Hematopoietic multipotent progenitor cell treated with erythropoietin and hydrocortisone succinate and interleukin-3 and kit ligand, for 15 days (in vitro differentiated cells): ENCODE data around the gene NIPAL1.

Experiments used
- DNase-seq: peaks from one replicate; pipeline ENCODE4 v3.0.0-alpha.2; 2015; ENCODE audit warnings: low spot score

NIPAL1 gene

DNA sequence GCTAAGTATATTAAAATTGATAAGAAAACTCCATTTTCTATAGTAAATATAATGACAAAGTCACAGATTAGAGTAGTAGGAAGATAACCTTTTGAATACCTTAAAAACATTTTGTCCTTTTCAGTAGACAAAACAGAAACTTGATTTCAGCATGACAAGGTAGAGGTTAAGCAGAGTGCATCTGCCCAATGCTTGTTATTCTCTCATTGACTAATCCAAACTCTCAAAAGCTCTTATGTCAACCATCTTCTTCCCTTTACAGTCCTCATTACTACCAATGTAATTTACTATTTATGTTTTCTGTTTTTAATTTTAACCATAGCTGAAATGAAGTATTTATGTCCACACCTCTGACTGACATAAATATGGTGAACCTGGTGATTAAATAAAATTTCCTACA lies 11.1 kb downstream of the NIPAL1 start:
- DNase-seq: no peak

GRCh38 chr4:48028696-48029095 lies 12.1 kb downstream of the NIPAL1 start:
- DNase-seq: no peak

DNA sequence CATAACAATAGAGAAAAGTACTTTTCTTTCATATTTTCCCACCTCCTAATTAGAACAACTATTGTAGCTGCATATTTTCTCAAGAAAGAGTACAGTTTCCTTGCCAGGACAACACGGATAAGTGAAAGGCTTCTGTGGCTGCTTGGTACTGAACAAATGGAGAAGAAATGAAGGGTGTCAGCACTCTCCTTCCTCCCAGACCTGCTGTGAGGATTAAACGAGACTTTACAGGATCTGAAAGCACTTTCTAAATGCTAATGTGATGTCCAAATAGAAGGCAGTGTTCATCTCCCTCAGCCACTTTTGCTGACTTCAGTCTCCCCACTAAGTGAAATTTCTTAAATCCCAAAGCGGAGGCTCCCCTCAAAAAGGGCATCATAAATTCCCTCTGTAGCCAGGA lies 13.9 kb downstream of the NIPAL1 start:
- DNase-seq: no peak

GRCh38 chr4:48031802-48032525 lies 15.4 kb downstream of the NIPAL1 start:
- no peak for DNase-seq

DNA sequence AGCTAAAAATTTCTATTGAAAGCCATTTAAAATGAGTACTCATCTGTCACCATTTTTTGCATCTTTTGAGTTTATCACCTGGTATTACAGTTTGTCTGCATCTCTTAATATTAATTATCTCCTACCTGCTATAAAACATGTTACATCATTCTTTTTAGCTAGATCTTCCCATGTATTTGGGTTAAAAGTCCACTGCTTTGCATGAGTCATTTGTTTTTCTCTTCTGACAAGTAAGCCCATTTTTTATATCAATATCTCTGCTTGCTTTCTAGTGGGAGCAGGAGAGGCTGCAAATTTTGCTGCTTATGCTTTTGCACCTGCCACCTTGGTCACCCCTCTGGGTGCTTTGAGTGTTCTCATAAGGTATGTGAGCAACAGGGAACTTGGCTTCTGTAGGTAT lies 16.1 kb downstream of the NIPAL1 start:
- no peak for DNase-seq

DNA sequence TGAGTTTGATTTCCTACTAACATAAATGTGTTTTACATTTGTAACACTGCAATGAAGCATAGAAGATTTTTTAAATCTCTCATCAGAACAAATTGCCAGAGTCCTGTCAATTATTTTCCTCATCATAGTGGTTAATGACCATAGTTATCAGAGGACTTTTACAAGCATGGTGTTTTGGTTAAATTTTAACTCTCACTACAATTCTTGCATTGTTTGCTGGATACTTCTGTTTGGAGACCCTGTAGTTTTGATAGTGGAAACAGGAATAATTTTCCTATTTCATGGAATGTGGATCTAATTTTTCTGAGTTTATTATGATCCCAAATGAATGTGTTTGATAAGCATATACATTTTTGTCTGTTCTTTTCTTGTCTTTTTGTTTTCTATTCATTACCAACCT lies 16.8 kb downstream of the NIPAL1 start:
- DNase-seq: no peak

DNA sequence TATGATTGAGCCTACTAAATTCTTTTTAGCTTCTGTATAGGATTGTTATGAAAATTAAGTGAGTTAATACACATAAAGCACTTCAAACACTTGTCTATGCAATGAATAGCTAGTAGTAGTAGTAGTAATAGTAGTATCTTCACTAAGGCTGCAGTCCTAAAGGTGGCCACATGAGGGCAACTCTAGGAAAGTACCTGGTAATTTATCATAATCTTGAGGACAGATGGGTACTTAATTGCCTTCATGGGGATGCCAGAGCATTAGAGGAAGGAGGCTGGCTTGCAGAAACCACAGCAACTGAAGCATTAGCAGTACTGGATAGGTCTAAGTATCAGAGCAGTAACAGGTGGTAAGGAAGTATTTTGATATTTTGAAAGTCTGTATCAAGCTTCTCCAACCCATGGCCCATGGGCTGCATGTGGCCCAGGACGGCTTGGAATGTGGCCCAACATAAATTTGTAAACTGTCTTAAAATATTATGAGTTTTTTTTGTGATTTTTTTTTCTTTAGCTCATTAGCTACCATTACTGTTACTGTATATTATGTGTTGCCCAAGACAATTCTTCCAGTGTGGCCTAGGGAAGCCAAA lies 17.3 kb downstream of the NIPAL1 start:
- DNase-seq: peak; percentile 18

GRCh38 chr4:48035952-48036351 lies 19.4 kb downstream of the NIPAL1 start:
- DNase-seq: no peak

DNA sequence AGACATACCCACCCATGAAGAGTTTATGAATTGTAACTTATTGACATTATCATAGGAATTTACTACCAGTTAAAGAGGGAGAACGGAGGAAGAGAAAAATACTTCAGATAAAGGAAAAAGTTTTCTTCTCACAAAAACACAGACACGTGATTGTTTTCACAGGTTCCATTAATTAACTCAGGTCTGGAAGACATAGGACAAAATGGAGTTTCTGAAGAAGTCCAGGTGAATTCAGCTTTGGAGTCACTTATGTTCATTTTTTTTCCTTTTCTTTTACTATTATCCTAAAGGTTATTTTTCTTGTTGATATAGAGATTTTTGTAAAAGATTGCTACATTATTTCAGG lies 20.5 kb downstream of the NIPAL1 start:
- no peak for DNase-seq

DNA sequence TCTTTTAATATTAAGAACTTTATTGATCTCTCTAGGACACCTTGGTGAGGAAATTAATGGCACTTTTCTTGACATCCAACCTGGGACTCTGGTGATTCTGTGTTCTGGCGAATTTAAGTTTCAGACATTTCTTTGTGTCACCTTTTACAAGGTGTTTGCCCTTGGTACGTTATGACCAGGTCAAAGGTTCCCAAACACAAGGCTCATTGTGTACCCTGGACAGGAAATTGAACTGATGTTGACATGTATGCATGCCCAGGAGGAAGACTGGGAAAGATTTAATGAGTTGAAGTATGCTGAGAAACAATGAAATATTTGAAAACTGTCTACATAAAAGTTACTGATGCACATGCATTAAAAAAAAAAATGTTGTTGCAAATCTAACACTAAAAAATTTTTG lies 22.1 kb downstream of the NIPAL1 start:
- DNase-seq: no peak

- no peak for DNase-seq
These were observed 23.0 kb downstream of the NIPAL1 start for GRCh38 chr4:48039561-48039960.

DNA sequence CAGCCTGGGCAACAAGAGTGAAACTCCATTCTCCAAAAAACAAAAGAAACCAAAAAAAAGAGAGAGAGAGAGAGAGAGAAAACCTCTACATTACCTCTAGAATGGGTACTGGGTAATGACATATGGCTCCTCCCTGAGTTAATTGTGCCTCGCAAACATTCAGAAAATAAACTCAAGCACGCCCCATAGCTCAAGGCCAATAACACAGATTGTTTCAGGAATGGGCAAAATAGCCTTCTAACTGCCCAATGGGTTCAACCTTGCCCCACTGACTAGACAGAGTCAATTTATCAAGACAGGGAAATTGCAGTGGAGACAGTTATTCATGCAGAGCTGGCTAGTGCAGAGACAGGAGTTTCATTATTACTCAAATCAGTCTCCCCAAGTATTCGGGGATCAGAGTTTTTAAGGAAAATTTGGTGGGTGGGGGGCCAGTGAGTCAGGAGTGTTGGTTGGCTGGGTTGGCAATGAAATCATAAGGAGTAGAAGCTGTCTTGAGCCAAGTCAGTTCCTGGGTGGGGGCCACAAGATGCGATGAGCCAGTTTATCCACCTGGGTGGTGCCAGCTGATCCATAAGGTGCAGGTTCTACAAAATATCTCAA lies 25.1 kb downstream of the NIPAL1 start:
- no peak for DNase-seq

- DNase-seq: no peak
These were observed 26.4 kb downstream of the NIPAL1 start for GRCh38 chr4:48042979-48043461.

- no peak for DNase-seq
These were observed 26.9 kb downstream of the NIPAL1 start for GRCh38 chr4:48043504-48043903.

- DNase-seq: no peak
These were observed 27.7 kb downstream of the NIPAL1 start for GRCh38 chr4:48044298-48044697.

DNA sequence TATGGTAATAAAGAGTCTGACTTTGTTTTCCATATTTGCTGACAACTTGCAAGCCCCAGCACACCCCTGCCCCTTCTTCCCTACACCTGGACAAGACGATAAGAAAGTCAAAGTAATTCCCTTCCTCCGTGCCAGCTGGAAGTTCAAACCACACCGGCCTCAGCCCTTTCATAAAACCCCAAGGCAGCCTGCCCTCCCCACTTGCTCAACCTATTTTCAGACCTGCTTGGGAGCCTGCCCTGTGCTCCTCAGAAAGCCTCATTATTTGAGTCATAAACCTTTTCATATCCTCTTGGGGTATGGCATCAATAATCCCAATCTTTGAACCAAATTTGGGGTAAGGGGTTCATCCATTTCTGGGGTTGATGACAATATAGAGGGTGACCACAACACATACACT lies 29.5 kb downstream of the NIPAL1 start:
- DNase-seq: no peak

DNA sequence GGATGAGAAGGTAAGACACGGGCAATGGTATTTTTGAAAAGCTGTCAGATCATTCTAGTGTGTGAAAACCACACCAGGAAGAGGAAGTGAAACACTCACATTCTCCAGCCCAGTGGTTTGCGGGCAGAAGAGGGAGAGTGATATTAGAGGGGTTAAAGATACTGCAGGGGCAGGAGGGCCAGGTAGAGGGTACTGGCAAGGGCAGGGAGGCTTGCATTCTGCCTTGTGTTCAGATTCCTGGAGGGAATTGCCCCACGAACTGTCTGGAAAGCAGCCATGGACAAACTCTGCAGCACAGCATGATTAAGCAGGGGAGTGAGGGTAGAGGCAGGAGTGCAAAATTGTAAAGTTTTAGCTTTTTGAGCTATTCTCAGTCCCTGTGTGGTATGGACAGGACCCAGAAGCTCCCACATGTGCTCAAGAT lies 30.9 kb downstream of the NIPAL1 start:
- no peak for DNase-seq

- DNase-seq: no peak
These were observed 31.3 kb downstream of the NIPAL1 start for GRCh38 chr4:48047896-48048295.

DNA sequence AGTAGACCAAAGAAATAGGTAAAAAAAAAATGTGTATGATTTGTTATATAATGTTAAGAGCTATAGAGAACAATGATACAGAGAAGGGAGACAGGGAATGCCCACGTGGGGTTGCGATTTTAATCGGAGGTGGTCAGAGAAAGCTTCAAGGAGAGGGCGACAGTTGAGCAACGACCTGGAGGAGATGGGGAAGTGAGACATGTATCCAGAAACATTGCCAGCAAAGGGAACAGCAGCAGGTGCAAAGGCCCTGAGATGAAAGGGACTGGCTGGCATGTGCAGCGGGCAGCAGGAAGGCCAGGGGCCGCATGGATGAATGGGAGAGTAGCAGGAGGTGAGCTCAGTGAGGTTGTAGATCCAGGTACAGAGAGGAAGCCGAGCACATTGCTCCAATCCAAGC lies 32.9 kb downstream of the NIPAL1 start:
- DNase-seq: no peak

DNA sequence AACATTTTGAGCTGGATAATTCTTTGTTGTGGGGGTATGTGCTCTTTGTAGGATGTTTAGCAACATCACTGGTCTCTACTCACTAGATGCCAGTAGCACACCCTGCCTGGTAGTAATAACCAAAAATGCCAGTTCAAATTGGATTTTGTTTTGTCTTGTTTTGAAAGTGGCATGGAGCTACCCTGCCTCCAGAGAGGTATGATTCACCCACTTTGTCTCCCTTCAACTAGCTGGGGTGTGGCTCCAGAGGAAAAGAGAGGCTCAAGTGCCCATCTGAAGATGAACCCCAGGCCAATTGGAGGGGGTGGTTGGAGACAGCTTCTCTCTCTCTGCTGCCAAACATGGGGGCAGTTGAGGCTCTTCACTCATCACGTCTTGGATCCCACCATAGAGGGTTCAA lies 34.5 kb downstream of the NIPAL1 start:
- no peak for DNase-seq

- no peak for DNase-seq
These were observed 42.3 kb downstream of the NIPAL1 start for GRCh38 chr4:48058617-48059530.

DNA sequence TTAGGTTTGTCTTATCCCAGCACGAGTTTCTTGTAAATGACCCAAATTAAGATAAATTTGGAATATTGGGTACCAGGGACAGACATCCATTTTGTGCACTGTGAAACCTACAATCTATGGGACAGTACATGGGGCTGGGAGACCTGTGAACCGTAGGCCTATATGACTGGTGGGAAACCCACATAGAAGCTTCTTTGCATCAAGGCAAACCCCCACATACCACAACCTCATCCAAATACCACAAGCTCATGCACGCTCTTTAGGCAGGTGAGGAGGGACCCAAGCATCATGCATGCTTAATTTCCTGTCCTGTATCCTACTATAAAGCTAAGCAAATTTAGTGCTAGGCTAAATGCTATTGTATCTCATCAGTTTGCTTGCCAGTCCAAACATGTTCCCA lies 47.8 kb downstream of the NIPAL1 start:
- DNase-seq: no peak
